Caco-2 (cell line): Measurements from ENCODE around the gene MRTO4. TPM values are rescaled to one million over a fixed set of nuclear protein-coding genes. Genes with fewer than 3 reads are reported as not detected.
"Not testable (repeated sequence)": the region's sequence is repeated elsewhere in the genome, so short reads cannot be mapped to it uniquely, and the experiment has no call there.

Experiments
- BruUV-seq: library from RNA; stranded (reverse); fragments of 400-500 nt; replicated peaks from 2 replicates; lab custom pipeline; 2021; lab: Mats Ljungman, UMichigan
- CTCF ChIA-PET: fragments of 300-600 bp; sonication (Branson Sonifier 250); formaldehyde crosslinking; loops from one replicate; lab custom pipeline; 2022; ENCODE audit warnings: antibody characterized with exemption; lab: Charles Lee
- POLR2A ChIA-PET: fragments of 300-600 bp; sonication (Branson Sonifier 250); formaldehyde crosslinking; loops from one replicate; lab custom pipeline; 2022; ENCODE audit warnings: antibody characterized with exemption; lab: Charles Lee
- DNase-seq, 2 experiments: peaks; one replicate each; pipeline versions ENCODE4 v3.0.0 to v3.0.0-alpha.2; 2020 to 2022
- H3K27me3 ChIP-seq: replicated peaks from 2 replicates; pipeline ENCODE4 v1.6.0; 2011; ENCODE audit warnings: low read length; ENCODE audit not compliant: control insufficient read depth, insufficient read depth
- H3K36me3 ChIP-seq: 2 replicates; pipeline ENCODE4 v1.5.1; 2011; ENCODE audit warnings: low read length; ENCODE audit not compliant: control insufficient read depth, insufficient read depth
- H3K4me1 ChIP-seq: fragments of 250-450 bp; sonication (Bioruptor Pico); 2 replicates; pipeline ENCODE4 v1.5.1; 2020; ENCODE audit warnings: mild to moderate bottlenecking
- H3K4me3 ChIP-seq: 2 replicates; pipeline ENCODE4 v1.5.1; 2011; ENCODE audit warnings: low read depth, mild to moderate bottlenecking, control low read depth, low read length
- H3K9me3 ChIP-seq: fragments of 250-450 bp; sonication (Bioruptor Pico); 2 replicates; pipeline ENCODE4 v1.5.1; 2020; ENCODE audit warnings: mild to moderate bottlenecking, moderate library complexity
- H3K27ac Mint-ChIP-seq: one replicate; pipeline ENCODE4 v1.8.0; 2022; ENCODE audit warnings: mixed read lengths; ENCODE audit not compliant: unreplicated experiment
- H3K27me3 Mint-ChIP-seq: one replicate; pipeline ENCODE4 v1.8.0; 2022; ENCODE audit warnings: mixed read lengths; ENCODE audit not compliant: insufficient read depth, unreplicated experiment
- H3K36me3 Mint-ChIP-seq: one replicate; pipeline ENCODE4 v1.8.0; 2022; ENCODE audit warnings: mild to moderate bottlenecking, mixed read lengths; ENCODE audit not compliant: insufficient read depth, unreplicated experiment
- H3K4me1 Mint-ChIP-seq: one replicate; pipeline ENCODE4 v1.8.0; 2022; ENCODE audit warnings: low read depth, mixed read lengths; ENCODE audit not compliant: unreplicated experiment
- H3K4me3 Mint-ChIP-seq: one replicate; pipeline ENCODE4 v1.8.0; 2022; ENCODE audit warnings: mild to moderate bottlenecking, moderate library complexity, mixed read lengths; ENCODE audit not compliant: unreplicated experiment
- H3K9me3 Mint-ChIP-seq: one replicate; pipeline ENCODE4 v1.8.0; 2022; ENCODE audit warnings: mixed read lengths; ENCODE audit not compliant: unreplicated experiment
- CTCF ChIP-seq, 2 experiments: fragments of 200-600 bp in 1 of 2; IDR thresholded peaks; 1 replicate in 1 of 2; 2 replicates in 1 of 2; pipeline versions ENCODE4 v1.5.1 to v1.8.0; 2011 to 2022; ENCODE audit warnings: antibody characterized with exemption in 1 of 2, control low read depth in 1 of 2, inconsistent platforms in 1 of 2, low read depth in 1 of 2, low read length in 1 of 2, mild to moderate bottlenecking in 1 of 2, moderate library complexity in 1 of 2; ENCODE audit not compliant: insufficient read depth in 1 of 2, severe bottlenecking in 1 of 2, unreplicated experiment in 1 of 2
- intact Hi-C: fragments of 100-400 bp; cut with micrococcal nuclease; formaldehyde crosslinking; loops from one replicate; pipeline ENCODE4 v1.10.0; 2022; ENCODE audit not compliant: unreplicated experiment
- total RNA-seq: library from RNA; stranded (reverse); gene quantifications from 2 replicates; pipeline ENCODE4 v1.2.3, GENCODE V29; 2022

The MRTO4 gene
- total RNA-seq, 1 experiment from 2014 or later = 52.6 TPM

- Histone ChIP-seq H3K4me1 (no peaks in the 10 kb centered on the region), H3K4me3 (no peak overlapping the region), H3K36me3 (no peaks in the 10 kb centered on the region; the same call in 1 of the 2 replicates), H3K27me3 (no peaks in the 10 kb centered on the region), H3K9me3 (no peaks in the 10 kb centered on the region)
- Mint-ChIP-seq H3K9me3 (no peaks in the 10 kb centered on the region), H3K36me3 (peaks cover 35% of the 10 kb centered on the region), H3K27me3 (no peaks in the 10 kb centered on the region), H3K4me3 (no peak overlapping the region), H3K4me1 (no peaks in the 10 kb centered on the region), H3K27ac (no peak overlapping the region)
- ChIA-PET CTCF (no interaction called here), POLR2A (no interaction called here)
- no peak for TF ChIP-seq CTCF (IDR thresholded peaks at IDR 0.05; ENCODE audit: insufficient read depth in 1 of 2, low read depth in 1 of 2, low read length in 1 of 2, severe bottlenecking in 1 of 2, unreplicated experiment in 1 of 2)
- no TSS peak for BruUV-seq
- DNase-seq = no peak
- intact Hi-C loops = no loop called here
Observed at GRCh38 chr1:19262744-19263143, 11.1 kb downstream of the MRTO4 start.

- CTCF ChIA-PET = interaction anchor here (0.6 to 0.7 kb wide), 2 partner anchors 26 to 446 kb away, joined by 4 read pairs; no protein-coding TSS in a partner anchor
- H3K27me3 ChIP-seq = no peaks in the 10 kb centered on the region
- no peak for TF ChIP-seq CTCF (IDR thresholded peaks at IDR 0.05; ENCODE audit: insufficient read depth in 1 of 2, low read depth in 1 of 2, low read length in 1 of 2, severe bottlenecking in 1 of 2, unreplicated experiment in 1 of 2)
- H3K4me3 ChIP-seq = no peak overlapping the region
- Mint-ChIP-seq H3K4me3 (no peak overlapping the region), H3K27ac (no peak overlapping the region), H3K9me3 (no peaks in the 10 kb centered on the region), H3K27me3 (no peaks in the 10 kb centered on the region), H3K36me3 (no peaks in the 10 kb centered on the region), H3K4me1 (no peaks in the 10 kb centered on the region)
- POLR2A ChIA-PET = no interaction called here
- DNase-seq = no peak
- no TSS peak for BruUV-seq
- intact Hi-C loops = no loop called here
- no peaks in the 10 kb centered on the region for H3K4me1 ChIP-seq
- H3K36me3 ChIP-seq = no peaks in the 10 kb centered on the region
- H3K9me3 ChIP-seq = no peaks in the 10 kb centered on the region
Observed at GRCh38 chr1:19268445-19268844, 16.8 kb downstream of the MRTO4 start.

GRCh38 chr1:19269427-19270342 is 18.1 kb downstream of the MRTO4 start:
- H3K36me3 ChIP-seq, H3K4me3 Mint-ChIP-seq, CTCF ChIA-PET, H3K27me3 ChIP-seq, H3K9me3 ChIP-seq, H3K4me1 ChIP-seq, H3K27me3 Mint-ChIP-seq, BruUV-seq, H3K36me3 Mint-ChIP-seq, intact Hi-C loops, H3K27ac Mint-ChIP-seq, H3K4me3 ChIP-seq, DNase-seq, H3K4me1 Mint-ChIP-seq, H3K9me3 Mint-ChIP-seq, POLR2A ChIA-PET: not testable (repeated sequence)

- H3K9me3 ChIP-seq, H3K4me3 Mint-ChIP-seq, H3K4me1 Mint-ChIP-seq, intact Hi-C loops, H3K4me1 ChIP-seq, DNase-seq, H3K9me3 Mint-ChIP-seq, POLR2A ChIA-PET, CTCF ChIA-PET, H3K27me3 ChIP-seq, BruUV-seq, H3K27me3 Mint-ChIP-seq, H3K27ac Mint-ChIP-seq, H3K4me3 ChIP-seq, H3K36me3 ChIP-seq, H3K36me3 Mint-ChIP-seq: not testable (repeated sequence)
Observed at GRCh38 chr1:19270343-19270730, 18.7 kb downstream of the MRTO4 start.
